ENCODE results near the gene MINPP1. TPM values are rescaled to one million over a fixed set of nuclear protein-coding genes. Genes with fewer than 3 reads are reported as not detected.

The MINPP1 gene
- total and polyA plus RNA-seq, 2 of the 13 experiments (the other 11 are each of a cell fraction or from before 2014, with no cell fraction given): 19.2 to 53.7 TPM

- peak; percentile 92 for TF ChIP-seq ZNF574 (CRISPR knock-in tag; IDR thresholded peaks at IDR 0.05)
- TF ChIP-seq KLF11 (CRISPR knock-in tag; IDR thresholded peaks at IDR 0.05): no peak; the same call in 1 of the 2 replicates
- TF ChIP-seq CCDC6 (CRISPR knock-in tag; IDR thresholded peaks at IDR 0.05): peak; percentile 51; the same call in 1 of the 2 replicates
- peak in 1 of 2 experiments; percentile 76; a peak in 2 of 4 replicates for TF ChIP-seq KLF16 (CRISPR knock-in tag; IDR thresholded peaks at IDR 0.05)
- peak; percentile 82 for TF ChIP-seq ZFY (CRISPR knock-in tag; IDR thresholded peaks at IDR 0.05)
- TF ChIP-seq FOSL2 (CRISPR knock-in tag; IDR thresholded peaks at IDR 0.05): 0 out of 2 replicates have a peak, but pooled peaks have one; percentile 7
- no peak for TF ChIP-seq ZNF713 (CRISPR knock-in tag; IDR thresholded peaks at IDR 0.05)
- TF ChIP-seq ZNF121 (CRISPR knock-in tag; IDR thresholded peaks at IDR 0.05): peak; percentile 40; the same call in 1 of the 2 replicates
- TF ChIP-seq HNF4A (CRISPR knock-in tag; IDR thresholded peaks at IDR 0.05): peak; percentile 18; the same call in 1 of the 2 replicates
- peak; percentile 70 for TF ChIP-seq ZNF605 (CRISPR knock-in tag; IDR thresholded peaks at IDR 0.05)
- TF ChIP-seq ZBTB1 (CRISPR knock-in tag; IDR thresholded peaks at IDR 0.05; ENCODE audit: borderline replicate concordance): no peak
- TF ChIP-seq ASH2L (IDR thresholded peaks at IDR 0.05; ENCODE audit: insufficient read length, low read depth, low read length): peak; percentile 91
- peak; percentile 65 for TF ChIP-seq DRAP1 (CRISPR knock-in tag; IDR thresholded peaks at IDR 0.05)
- no peak; the same call in 1 of the 2 replicates for TF ChIP-seq HOMEZ (CRISPR knock-in tag; IDR thresholded peaks at IDR 0.05; ENCODE audit: low read depth)
- peak; percentile 80; the same call in 1 of the 2 replicates for TF ChIP-seq ZNF761 (CRISPR knock-in tag; conservative IDR thresholded peaks at IDR 0.05)
- TF ChIP-seq SALL1 (CRISPR knock-in tag; IDR thresholded peaks at IDR 0.05): peak; percentile 70
- 0 out of 2 replicates have a peak, but pooled peaks have one; percentile 42 for TF ChIP-seq ZNF552 (CRISPR knock-in tag; IDR thresholded peaks at IDR 0.05; ENCODE audit: borderline replicate concordance)
- 0 out of 2 replicates have a peak, but pooled peaks have one; percentile 61 for TF ChIP-seq ZMAT3 (CRISPR knock-in tag; conservative IDR thresholded peaks at IDR 0.05)
- TF ChIP-seq SP4 (CRISPR knock-in tag; IDR thresholded peaks at IDR 0.05): peak; percentile 31; the same call in 1 of the 2 replicates
- peak; percentile 23; the same call in 1 of the 2 replicates for TF ChIP-seq SOX5 (CRISPR knock-in tag; IDR thresholded peaks at IDR 0.05; ENCODE audit: borderline replicate concordance)
- peak; percentile 62 for TF ChIP-seq YEATS2 (CRISPR knock-in tag; IDR thresholded peaks at IDR 0.05; ENCODE audit: borderline replicate concordance)
- peak; percentile 55; the same call in 1 of the 2 replicates for TF ChIP-seq MTERF4 (CRISPR knock-in tag; IDR thresholded peaks at IDR 0.05)
- TF ChIP-seq AHR (CRISPR knock-in tag; IDR thresholded peaks at IDR 0.05): peak; percentile 69; the same call in 1 of the 2 replicates
- no peak for TF ChIP-seq SNAI1 (CRISPR knock-in tag; IDR thresholded peaks at IDR 0.05; ENCODE audit: borderline replicate concordance)
- peak; percentile 86 for TF ChIP-seq ETV5 (CRISPR knock-in tag; IDR thresholded peaks at IDR 0.05; ENCODE audit: borderline replicate concordance)
These were observed at the start of gene MINPP1 (continued) for GRCh38 chr10:87504640-87505365.

Data from HepG2 (cell line).